SK-N-SH treated with all-trans-retinoic acid at 6 μM for 48 hours (cell line): ENCODE measurements around the gene DPYD.

Experiments used
- ARNTL ChIP-seq: fragments of 450-650 bp; formaldehyde crosslinking; IDR thresholded peaks from 2 replicates; pipeline ENCODE4 v1.5.0; 2020; ENCODE audit warnings: low read depth, mild to moderate bottlenecking, moderate library complexity, borderline replicate concordance
- BACH2 ChIP-seq: fragments of 250-450 bp; sonication (Bioruptor Pico); IDR thresholded peaks from 2 replicates; pipeline ENCODE4 v1.9.0; 2021; ENCODE audit warnings: mild to moderate bottlenecking, borderline replicate concordance
- ISL1 ChIP-seq: fragments of 250-450 bp; sonication (Bioruptor Pico); IDR thresholded peaks from 2 replicates; pipeline ENCODE4 v2.1.2; 2022; ENCODE audit warnings: mild to moderate bottlenecking, moderate library complexity
- POU6F1 ChIP-seq: fragments of 250-450 bp; sonication (Bioruptor Pico); IDR thresholded peaks from 2 replicates; pipeline ENCODE4 v1.8.0; 2021; ENCODE audit warnings: low read depth, mild to moderate bottlenecking, moderate library complexity, borderline replicate concordance
- RARB ChIP-seq: fragments of 250-450 bp; sonication (Bioruptor Pico); IDR thresholded peaks from 2 replicates; pipeline ENCODE4 v1.8.0; 2021; ENCODE audit warnings: mild to moderate bottlenecking, moderate library complexity
- TOX ChIP-seq: fragments of 250-450 bp; sonication (Bioruptor Pico); IDR thresholded peaks from 2 replicates; pipeline ENCODE4 v1.8.0; 2021; ENCODE audit warnings: mild to moderate bottlenecking, moderate library complexity, borderline replicate concordance
- ZFP3 ChIP-seq: fragments of 250-450 bp; sonication (Bioruptor Pico); IDR thresholded peaks from 2 replicates; pipeline ENCODE4 v1.5.0; 2020; ENCODE audit warnings: mild to moderate bottlenecking, moderate library complexity
- ZFP30 ChIP-seq: fragments of 450-650 bp; formaldehyde crosslinking; IDR thresholded peaks from 2 replicates; pipeline ENCODE4 v1.5.0; 2022; ENCODE audit warnings: mild to moderate bottlenecking, moderate library complexity
- ZNF565 ChIP-seq: fragments of 450-650 bp; formaldehyde crosslinking; conservative IDR thresholded peaks from 2 replicates; pipeline ENCODE4 v1.5.0; 2020; ENCODE audit warnings: low read depth, mild to moderate bottlenecking, moderate library complexity
- TF ChIP-seq, protein P1 (sequence below): fragments of 250-450 bp; sonication (Bioruptor Pico); IDR thresholded peaks from 2 replicates; pipeline ENCODE4 v1.5.1; 2021; ENCODE audit warnings: mild to moderate bottlenecking, moderate library complexity
- TF ChIP-seq, protein P2 (sequence below): fragments of 250-450 bp; sonication (Bioruptor Pico); IDR thresholded peaks from 2 replicates; pipeline ENCODE4 v1.5.1; 2020; ENCODE audit warnings: low read depth, mild to moderate bottlenecking, moderate library complexity

GRCh38 chr1:97271916-97272788, 648.7 kb downstream of the DPYD start:
- TF ChIP-seq BACH2 (CRISPR knock-in tag) (no peak), TOX (CRISPR knock-in tag) (no peak), ARNTL (CRISPR knock-in tag) (no peak), POU6F1 (CRISPR knock-in tag) (no peak), ZFP3 (CRISPR knock-in tag) (no peak), ZNF565 (CRISPR knock-in tag) (no peak), ZFP30 (no peak), ISL1 (CRISPR knock-in tag) (no peak), RARB (CRISPR knock-in tag) (no peak)
- TF ChIP-seq, protein P1, sequence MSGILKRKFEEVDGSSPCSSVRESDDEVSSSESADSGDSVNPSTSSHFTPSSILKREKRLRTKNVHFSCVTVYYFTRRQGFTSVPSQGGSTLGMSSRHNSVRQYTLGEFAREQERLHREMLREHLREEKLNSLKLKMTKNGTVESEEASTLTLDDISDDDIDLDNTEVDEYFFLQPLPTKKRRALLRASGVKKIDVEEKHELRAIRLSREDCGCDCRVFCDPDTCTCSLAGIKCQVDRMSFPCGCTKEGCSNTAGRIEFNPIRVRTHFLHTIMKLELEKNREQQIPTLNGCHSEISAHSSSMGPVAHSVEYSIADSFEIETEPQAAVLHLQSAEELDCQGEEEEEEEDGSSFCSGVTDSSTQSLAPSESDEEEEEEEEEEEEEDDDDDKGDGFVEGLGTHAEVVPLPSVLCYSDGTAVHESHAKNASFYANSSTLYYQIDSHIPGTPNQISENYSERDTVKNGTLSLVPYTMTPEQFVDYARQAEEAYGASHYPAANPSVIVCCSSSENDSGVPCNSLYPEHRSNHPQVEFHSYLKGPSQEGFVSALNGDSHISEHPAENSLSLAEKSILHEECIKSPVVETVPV = no peak
- TF ChIP-seq, protein P2, sequence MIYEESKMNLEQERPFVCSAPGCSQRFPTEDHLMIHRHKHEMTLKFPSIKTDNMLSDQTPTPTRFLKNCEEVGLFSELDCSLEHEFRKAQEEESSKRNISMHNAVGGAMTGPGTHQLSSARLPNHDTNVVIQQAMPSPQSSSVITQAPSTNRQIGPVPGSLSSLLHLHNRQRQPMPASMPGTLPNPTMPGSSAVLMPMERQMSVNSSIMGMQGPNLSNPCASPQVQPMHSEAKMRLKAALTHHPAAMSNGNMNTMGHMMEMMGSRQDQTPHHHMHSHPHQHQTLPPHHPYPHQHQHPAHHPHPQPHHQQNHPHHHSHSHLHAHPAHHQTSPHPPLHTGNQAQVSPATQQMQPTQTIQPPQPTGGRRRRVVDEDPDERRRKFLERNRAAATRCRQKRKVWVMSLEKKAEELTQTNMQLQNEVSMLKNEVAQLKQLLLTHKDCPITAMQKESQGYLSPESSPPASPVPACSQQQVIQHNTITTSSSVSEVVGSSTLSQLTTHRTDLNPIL (CRISPR knock-in tag) = no peak
